T47D (cell line): ENCODE data around the gene CASK.
A peak's percentile ranks its signal among the peaks of the same experiment; 100 is the strongest.

Experiments used
- DNase-seq, 2 experiments: peaks; one replicate each; pipeline versions ENCODE4 v3.0.0 to v3.0.0-alpha.2; 2011 to 2012; ENCODE audit warnings: low read depth in 1 of 2, low spot score in 1 of 2
- JUND ChIP-seq: IDR thresholded peaks from 2 replicates; pipeline ENCODE4 v1.6.1; 2012; ENCODE audit warnings: low read depth
- in situ Hi-C: cut with HindIII; loops from 2 replicates; pipeline ENCODE4 v1.10.0; 2016; ENCODE audit warnings: low sequenced_read_pairs, low pct_unique_long_range_greater_than_20kb

The CASK gene

DNA sequence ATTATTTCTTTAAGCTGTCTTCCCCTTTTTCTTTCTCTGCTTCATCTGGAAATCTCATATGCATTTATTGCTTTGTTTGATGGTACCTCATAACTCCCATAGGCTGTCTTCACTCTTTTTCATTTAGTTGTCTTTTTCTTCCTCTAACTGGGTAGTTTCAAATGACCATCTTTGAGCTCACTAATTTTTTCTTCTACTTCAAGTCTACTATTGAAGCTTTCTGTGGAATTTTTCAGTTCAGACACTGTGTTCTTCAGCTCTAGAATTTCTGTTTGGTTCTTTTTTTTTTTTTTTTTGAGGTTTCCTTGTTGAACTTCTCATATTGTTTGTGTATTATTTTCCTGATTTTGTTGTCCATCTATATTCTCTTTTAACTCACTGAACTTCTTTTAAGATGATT lies 23.0 kb downstream of the CASK start:
- in situ Hi-C loops: no loop called here
- TF ChIP-seq JUND: no peak
- no peak for DNase-seq

DNA sequence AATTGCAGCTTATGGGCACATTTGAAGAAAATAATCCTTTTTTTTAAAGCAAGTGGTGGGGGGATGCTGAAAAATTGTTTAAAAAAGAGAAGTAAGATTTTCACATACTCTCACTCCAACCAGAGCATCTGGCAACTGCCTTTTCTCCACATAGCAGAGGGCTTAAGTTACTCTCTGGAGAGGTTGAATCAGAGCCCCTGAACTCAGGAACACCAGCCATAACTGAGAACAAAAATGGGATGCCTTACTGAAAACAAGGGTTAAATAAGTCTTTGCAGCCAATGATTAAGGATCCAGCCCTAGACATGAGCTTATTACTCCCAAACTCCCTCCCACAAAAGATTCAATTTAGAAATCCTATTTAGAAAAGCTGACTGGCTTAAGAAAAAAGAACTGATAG lies 27.5 kb downstream of the CASK start:
- in situ Hi-C loops: no loop called here
- DNase-seq: no peak
- no peak for TF ChIP-seq JUND

DNA sequence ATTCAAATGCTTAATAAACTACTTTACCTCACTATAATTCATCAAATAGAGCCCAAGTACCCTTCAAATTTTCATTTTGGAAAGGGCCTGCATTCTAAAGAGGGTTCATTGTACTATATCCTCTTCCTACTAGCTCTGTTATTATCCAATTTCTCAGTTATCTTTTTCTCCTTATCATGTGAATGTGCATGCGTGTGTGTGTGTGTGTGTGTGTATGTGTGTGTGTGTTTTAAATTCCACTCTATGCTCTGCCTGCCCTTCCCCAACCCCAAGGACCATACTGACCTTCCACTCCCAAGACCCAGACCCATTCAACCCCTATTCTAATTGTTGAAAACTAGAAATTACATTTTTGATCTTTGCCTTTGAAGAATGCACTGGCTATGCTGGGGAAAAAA lies 33.3 kb downstream of the CASK start:
- TF ChIP-seq JUND: no peak
- no peak for DNase-seq
- in situ Hi-C loops: no loop called here

DNA sequence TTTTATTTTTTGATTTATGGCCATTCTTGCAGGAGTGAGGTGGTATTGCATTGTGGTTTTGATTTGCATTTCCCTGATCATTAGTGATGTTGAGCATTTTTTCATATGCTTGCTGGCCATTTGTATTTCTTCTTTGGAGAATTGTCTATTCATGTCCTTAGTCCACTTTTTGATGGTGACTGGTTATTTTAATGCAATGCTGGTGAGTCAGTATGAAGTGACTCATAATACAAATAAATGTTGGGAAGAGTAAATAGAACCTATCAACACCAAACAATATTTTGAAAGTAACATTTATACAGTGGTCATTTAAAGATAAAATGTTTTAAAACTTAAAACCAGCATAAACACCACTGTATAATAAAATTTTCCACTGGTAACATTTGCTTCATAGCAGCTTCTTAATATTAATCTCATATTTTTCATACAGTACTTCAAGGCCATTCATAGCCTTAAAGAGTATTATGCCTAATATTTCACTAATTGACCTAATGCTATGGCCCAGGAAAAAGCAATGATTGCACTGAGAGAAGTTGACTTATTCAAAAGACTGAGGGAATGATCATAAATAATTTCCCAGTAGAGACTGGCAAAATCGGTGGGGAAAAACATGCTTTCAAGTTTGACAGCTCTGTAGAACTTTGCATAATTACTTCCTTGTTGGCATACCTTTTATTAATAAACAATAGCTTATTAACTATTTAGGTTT lies 33.9 kb downstream of the CASK start:
- peak in 1 of 2 experiments; percentile 9 for DNase-seq
- no peak for TF ChIP-seq JUND
- in situ Hi-C loops: no loop called here

DNA sequence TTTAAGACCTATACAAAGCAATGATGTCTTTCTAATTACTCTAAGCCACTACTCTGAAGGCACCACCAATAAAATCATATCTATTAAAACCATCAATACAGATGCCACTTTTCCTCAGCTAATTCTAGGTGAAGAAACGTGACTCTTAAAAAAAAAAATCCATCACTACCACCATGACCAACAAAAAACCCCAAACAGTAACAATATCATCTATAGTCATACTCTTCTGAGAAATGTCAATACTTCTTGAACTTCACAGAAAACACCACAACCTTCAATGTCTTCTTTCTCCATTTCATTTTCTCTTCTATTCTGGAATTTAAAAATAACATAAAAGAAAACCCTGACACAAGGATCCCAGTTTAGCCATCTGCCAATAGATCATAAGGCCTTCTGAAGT lies 35.7 kb downstream of the CASK start:
- DNase-seq: no peak
- TF ChIP-seq JUND: no peak
- in situ Hi-C loops: no loop called here

DNA sequence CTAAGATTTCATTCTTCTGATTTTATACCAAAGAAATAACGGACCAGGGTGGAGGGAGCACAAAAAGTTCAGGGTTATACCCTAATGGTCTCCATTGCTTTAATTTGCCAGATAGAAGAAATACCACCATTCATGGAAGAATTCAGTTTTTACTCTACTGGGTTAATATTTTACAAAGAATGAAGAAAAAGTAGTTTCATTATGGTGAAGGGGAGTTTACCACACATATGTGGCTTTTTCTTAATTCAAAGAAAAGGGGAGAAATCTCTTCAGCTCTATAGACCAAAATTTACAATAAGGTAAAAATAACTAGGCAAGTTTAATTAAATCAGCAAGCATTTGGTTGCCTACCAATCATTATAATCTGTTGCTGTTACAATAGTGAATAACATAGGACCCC lies 37.6 kb downstream of the CASK start:
- no peak for DNase-seq
- in situ Hi-C loops: no loop called here
- no peak for TF ChIP-seq JUND

DNA sequence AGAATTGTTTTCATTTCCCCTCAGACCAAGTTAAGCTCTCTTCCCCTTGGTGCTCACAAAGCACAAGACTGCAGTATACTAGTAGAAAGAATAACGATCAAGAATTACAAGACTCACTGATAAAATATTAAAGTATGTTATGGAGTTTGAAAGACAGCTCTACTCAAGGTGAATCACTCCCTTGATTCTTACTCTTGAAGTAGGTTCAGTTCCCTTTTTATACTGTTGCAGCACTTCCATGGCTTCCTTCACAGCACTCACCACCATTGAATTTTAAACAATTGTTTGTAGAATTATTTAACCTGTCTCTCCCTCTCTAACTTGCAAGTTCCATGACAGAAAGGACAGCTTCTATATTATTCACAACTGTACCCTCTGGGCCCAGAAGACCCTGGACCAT lies 42.2 kb downstream of the CASK start:
- no peak for DNase-seq
- in situ Hi-C loops: no loop called here
- TF ChIP-seq JUND: no peak

DNA sequence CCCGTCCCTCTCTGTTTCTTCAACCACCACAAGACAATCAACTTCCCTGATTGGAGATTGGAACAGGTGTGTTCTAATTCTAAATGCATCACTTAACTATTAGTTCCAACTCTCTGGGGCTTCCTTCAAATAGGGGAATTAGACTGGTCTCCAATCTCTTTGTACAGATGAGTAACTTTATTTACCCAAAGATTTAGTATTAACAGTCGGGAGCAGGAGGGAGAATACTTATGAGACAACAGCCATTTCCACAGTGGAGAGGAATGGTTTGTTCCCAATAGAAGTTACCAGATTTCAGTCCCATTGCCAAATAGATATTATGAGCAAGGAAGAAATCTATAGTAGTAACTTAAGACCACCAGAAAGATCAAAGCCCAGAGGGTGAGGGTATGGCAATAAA lies 46.2 kb downstream of the CASK start:
- TF ChIP-seq JUND: no peak
- no peak for DNase-seq
- in situ Hi-C loops: no loop called here

DNA sequence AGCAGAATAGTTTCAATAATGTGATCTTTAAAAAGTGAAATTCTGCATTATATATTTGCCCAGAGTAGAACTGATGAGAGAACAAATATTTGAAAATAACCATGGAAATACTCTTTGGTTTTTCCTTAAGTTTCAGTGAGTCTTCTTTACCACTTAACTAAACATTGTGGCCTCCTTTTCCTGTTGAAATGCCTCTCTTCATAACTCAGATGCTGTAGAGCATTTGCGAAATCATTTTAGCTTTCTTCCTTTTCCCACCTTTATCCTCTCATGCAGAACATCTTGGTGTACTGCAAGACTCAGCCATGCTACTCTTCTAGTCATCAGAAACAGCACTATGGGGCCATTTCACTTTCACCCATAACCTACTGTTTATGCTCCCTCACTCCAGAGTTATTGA lies 48.2 kb downstream of the CASK start:
- in situ Hi-C loops: no loop called here
- no peak for DNase-seq
- no peak for TF ChIP-seq JUND

DNA sequence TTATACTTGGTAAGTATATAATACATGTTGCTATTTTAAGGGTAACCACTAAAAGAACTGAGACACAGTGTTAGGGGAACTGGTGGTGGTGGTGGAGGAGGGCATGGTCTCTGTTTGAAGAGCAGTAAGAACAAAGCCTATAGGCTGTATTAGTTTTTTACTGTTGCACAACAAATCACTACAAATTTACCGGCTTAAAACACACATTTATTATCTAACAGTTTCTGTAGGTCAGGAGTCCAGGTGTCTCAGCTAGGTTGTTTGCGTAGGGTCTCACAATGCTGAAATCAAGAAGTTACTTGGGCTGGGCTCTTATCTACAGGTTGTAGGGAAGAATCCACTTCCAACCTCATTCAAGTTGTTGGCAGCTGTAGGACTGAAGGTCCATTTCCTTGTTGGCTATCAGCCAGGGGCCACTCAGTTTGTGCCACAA lies 52.6 kb downstream of the CASK start:
- no peak for DNase-seq
- in situ Hi-C loops: no loop called here

DNA sequence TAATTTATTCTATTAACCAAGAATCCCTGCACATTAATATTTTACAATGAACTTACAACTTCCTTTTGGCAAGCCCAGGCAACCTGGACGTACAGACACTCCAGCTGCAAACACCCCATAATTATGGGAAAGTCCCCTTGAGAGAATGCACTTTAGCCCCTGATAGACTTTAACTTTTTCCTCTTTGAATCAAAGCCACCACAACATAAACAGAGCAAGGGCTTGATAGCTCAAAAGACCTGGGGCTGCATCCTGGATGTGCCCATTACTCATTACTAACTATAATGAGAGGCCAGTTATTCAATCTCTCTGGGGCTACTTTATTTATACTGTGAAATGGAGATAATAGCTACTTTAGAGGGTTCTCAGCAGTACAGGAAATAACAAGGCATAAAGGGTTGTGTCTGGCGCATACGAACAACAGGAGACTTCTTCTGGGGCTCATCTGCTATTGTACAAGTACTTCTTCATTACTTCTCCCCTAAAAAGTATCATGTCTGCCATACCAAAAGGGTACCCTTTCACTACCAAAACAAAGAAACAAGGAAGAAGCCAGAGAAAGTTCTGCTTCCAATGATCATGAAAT lies 54.9 kb downstream of the CASK start:
- no peak for DNase-seq
- in situ Hi-C loops: no loop called here
- no peak for TF ChIP-seq JUND

More for the DNA sequence above, 52.6 kb downstream of the CASK start:
- no peak for TF ChIP-seq JUND

DNA sequence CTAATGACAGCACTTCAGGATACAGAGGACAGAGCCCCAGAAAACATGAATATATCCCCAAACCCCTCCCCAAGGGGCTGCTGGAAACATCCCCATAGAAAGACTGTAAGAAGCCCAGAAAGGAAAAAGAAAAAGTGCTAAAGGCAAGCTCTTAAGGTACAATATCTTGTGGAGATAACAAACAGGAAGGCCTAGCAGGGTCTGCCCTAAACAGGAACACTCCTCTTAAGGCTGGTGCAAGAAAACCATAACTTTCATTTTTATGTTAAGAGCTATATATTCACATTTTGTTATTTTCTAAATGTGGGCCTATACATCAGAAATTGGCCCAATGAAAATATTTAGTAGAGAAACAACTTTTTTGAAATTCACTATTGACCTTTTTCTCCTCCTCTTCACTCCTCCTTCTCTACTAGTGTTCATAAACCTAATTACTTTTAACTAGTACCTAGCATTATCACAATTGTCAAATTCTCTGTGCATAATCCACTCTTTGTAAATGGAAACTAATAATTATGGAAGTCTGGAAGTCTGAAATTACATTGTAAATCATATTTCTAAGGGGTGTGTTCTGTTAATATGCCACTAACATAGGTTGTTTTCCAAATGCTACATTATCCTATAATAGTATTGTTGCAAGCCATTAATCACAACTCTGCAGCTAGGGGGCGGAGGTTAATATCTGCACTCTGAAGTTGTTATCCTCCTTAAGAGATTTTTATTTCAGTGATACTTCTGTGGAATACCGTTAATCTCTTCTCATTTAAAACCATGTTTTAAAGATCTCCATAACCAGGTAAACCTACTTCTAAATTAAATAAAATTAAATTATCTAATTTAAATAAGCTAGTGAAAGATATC lies 59.8 kb downstream of the CASK start:
- no peak for TF ChIP-seq JUND
- no peak for DNase-seq
- in situ Hi-C loops: no loop called here

DNA sequence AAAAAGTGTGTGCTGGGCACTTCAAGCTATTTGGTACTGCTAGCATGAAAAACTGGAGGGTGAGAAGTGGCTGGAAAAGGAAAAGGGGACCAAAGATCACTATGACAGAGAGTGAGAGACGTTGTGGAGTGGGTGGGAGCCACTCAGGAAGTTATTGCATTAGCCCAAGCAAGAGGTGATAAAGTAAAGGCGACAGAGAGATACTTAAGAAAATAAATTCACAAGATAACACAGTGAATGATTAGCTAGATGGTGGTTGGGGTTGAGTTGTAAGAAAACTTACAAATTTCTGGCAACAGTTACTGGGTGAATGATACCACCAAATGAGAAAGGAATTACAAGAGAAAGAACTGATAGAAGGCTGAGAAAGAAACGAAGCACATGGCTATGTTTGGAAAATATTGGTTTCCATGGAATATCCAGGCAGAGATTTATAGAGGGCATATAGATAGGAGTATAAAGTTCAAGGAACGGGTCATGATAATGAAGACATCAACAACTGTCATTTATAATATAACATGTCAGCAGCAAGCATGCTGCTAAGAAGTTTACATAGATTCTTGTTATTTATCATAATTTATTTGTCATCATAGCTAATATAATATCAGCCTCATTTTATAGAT lies 60.7 kb downstream of the CASK start:
- DNase-seq: no peak
- in situ Hi-C loops: no loop called here
- TF ChIP-seq JUND: no peak
